Stimulated activated CD8-positive, alpha-beta memory T cell treated with anti-CD3 and anti-CD28 coated beads, Interleukin-2, amount 100 ng/mL, for 48 hours (primary cell): Measurements from ENCODE around the gene ADAMTS15.

ENCODE experiments used
- DNase-seq, 2 donors: peaks; one replicate each; pipeline ENCODE4 v3.0.0-alpha.2; 2020; ENCODE audit warnings: low read depth in 2 of 2

The ADAMTS15 gene

GRCh38 chr11:130511765-130512164, 63.3 kb downstream of the ADAMTS15 start:
- no peak for DNase-seq

- no peak for DNase-seq
Observed at GRCh38 chr11:130512662-130513061, 64.2 kb downstream of the ADAMTS15 start.

DNA sequence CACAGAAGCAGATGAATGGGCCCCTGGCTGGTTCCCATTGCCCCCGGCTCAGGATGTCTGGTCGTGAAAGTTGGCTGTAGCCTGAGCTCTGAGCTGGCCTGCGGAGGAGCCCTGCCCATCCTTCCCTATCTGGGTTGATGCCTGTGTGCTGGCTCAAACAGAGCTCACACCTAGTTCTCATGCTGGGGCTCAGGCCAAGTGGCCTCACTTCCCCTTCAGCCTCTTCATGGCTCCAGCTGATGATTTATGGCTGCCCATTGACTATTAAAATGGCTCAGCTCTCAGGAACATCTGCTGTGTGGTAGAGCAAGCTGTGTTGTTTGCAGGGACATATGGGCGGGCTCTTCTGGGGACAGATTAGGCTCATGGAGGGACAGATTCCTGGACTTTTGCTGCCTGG, 64.7 kb downstream of the ADAMTS15 start:
- no peak for DNase-seq

GRCh38 chr11:130514316-130514715, 65.9 kb downstream of the ADAMTS15 start:
- no peak for DNase-seq

- no peak for DNase-seq
Observed at GRCh38 chr11:130514851-130515250, 66.4 kb downstream of the ADAMTS15 start.

- DNase-seq = no peak
Observed at GRCh38 chr11:130515829-130516553, 67.5 kb downstream of the ADAMTS15 start.

GRCh38 chr11:130516554-130517505, 68.4 kb downstream of the ADAMTS15 start:
- no peak for DNase-seq

GRCh38 chr11:130518164-130518680, 69.8 kb downstream of the ADAMTS15 start:
- no peak for DNase-seq

DNA sequence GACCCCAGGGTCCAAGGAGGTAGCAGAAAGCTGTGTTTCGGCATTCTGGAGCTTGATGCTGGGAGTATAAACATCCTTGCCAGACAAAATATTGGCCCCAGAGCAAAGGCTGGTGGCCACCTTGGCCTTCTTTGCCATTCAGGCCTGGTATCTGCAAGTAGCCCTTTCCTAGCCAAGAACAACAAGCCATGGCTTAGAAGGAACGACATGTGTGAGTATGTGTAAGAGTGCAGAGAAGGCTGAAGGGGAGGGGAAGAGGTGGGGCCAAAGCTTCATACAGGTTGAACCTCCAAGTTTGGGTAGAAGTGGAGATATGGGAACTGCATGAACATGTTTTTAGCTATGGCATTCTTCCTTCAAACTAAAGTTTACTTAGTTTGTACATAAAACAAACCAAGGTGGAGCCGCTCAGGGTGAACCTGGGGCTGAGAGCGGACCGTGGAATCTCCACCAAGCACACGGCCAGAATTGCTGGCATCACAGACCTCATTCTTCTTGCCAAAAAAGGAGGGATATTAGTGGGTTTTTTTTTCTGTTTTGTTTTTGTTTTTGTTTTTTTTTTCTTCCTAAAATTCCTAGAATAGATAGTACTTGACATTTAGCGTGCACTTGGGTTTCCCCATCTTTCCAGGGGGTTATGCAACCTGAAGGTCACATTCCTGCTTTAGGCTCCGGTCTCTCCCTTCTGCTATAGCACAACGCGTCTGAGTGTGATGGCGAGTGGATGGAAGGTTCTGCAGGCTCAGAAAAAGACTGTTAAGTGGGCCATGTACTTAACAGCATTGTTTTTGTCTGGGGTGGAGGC, 70.9 kb downstream of the ADAMTS15 start:
- DNase-seq = no peak

- DNase-seq = no peak
Observed at GRCh38 chr11:130520271-130520671, 71.8 kb downstream of the ADAMTS15 start.

DNA sequence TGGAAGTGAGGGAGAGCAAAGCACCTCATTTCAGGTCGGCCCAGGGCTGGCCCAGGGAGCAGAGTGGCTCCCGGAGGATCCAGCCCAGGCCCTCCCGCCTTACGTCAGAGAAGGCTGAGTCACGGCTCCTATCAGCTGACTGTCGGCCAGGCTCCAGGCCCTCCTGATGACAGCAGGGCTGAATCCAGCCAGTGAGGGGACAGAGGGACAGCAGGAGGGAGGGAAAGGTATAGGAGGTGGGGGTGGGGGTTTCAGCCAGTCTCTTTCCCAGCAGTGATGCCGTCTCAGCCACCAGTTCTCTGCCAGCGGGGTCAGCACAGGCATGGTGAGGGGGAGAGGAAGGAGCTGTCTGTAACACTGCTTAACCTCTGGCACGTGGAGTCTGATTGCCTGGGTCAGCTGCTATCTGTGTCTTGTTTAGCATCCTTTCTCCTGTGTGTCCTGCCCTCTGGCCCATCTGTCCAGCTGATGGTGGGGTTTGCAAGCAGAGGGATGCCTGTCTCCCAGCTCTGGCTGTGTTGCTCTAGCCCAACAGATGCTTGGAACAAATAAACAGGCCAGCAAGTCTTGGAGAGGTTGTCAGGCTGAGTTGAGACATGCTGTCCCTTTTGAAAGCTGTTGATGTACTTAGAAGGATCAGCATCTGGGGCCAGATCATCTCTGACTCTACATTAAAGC, 74.0 kb downstream of the ADAMTS15 start:
- no peak for DNase-seq

DNA sequence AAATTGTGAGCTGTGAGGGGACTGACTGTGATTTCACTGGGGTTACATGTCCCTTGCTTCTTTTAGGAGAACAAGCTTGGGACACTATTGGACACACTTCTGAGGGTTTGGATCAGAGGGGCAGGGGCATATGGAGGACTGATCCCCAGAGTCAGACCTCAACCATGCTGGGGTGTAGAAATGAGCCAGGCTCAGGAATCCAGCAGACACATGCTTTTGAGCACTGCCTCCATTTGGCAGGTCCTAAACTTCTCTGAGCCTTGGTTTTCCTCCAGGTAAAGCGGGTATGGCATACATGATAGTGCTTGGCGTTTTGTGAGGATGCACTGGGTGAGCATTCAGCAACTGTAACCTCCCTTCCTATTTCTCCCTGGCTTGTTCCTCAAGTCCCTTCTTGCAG, 74.7 kb downstream of the ADAMTS15 start:
- no peak for DNase-seq

- DNase-seq = no peak
Observed at GRCh38 chr11:130523609-130524008, 75.2 kb downstream of the ADAMTS15 start.

GRCh38 chr11:130524132-130524790, 75.8 kb downstream of the ADAMTS15 start:
- DNase-seq = no peak

DNA sequence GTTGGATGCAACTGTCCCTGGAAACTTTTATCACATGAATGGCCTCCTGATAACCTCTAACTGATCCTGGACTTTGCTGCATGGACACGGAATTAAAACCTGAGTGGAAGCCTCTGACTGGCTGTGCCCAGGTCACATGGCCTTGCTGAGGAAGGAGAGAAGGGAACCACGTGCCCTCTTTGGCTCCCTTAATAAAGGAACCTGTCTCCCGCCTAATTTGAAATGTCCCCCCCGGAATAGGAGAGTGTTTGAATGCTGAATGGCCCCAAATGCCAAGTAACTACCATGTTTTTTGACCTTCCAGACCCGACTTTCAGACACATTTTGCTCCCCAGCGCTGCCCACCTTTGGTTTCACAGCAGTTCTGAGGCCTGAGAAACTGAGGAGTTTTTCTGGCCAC, 76.9 kb downstream of the ADAMTS15 start:
- DNase-seq = no peak
